Right lobe of liver (tissue), 4 donors: ENCODE measurements around the gene MOXD1.

Experiments
- CTCF ChIP-seq, 4 donors: fragments of 200-600 bp in 3 of 4; fragments of 450-650 bp in 1 of 4; IDR thresholded peaks; one replicate each; pipeline versions ENCODE4 v1.5.1 to v1.8.0; 2016 to 2022; ENCODE audit warnings: antibody characterized with exemption in 4 of 4, mild to moderate bottlenecking in 2 of 4
- POLR2A ChIP-seq: fragments of 450-650 bp; IDR thresholded peaks from one replicate; pipeline ENCODE4 v1.6.1; 2017; ENCODE audit warnings: antibody characterized with exemption, mild to moderate bottlenecking
- donor health status: DM: no; HTN: no; CAD: no.
- donor health status: DM: no; HTN: no; CAD: no.
- donor health status: DM: no; HTN: yes; CAD: no.

DNA sequence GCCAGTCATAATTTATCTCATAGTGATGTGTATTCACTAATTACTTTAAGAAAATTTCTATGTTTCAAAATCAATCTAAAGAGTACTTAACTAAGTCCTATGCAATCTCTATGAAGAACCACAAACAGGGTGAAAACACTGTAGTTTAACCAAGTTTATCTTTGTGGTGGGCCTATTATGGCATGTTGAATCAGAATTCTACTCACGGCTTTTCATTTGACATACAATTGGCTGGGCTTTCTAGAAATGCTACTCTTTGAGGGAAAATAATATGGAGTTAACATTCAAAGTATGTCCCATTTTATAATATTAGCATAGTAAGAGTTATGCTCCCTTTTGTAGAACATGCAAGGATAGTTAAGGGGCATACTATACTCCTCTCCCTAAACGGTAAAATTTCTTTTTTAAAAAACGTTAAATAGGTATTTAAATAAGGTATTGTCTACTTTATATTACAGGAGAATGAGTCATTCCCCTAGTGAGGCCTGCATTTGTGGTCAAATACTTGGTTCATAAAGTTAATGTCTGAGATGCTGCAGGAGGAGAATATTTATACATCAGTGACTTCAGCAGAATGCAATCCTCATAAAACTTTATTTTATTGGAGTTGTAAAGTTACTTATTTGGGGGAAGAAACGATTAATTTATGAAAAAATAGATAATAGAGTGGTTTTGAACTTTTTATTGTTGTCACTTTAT lies 1.8 kb downstream of the MOXD1 start:
- TF ChIP-seq CTCF (IDR thresholded peaks at IDR 0.05) (no peak), POLR2A (no peak)
